GM19023 (cell line): Measurements from ENCODE around the gene NKIRAS1.
A peak's percentile ranks its signal among the peaks of the same experiment; 100 is the strongest.
"Not testable (repeated sequence)": the region's sequence is repeated elsewhere in the genome, so short reads cannot be mapped to it uniquely, and the experiment has no call there.

ENCODE experiments used
- ATAC-seq: cut with Tn5 transposase; IDR thresholded peaks from one replicate; pipeline ENCODE4 v1.9.1; 2021; ENCODE audit warnings: mild to moderate bottlenecking, moderate library complexity; ENCODE audit not compliant: unreplicated experiment

The NKIRAS1 gene

DNA sequence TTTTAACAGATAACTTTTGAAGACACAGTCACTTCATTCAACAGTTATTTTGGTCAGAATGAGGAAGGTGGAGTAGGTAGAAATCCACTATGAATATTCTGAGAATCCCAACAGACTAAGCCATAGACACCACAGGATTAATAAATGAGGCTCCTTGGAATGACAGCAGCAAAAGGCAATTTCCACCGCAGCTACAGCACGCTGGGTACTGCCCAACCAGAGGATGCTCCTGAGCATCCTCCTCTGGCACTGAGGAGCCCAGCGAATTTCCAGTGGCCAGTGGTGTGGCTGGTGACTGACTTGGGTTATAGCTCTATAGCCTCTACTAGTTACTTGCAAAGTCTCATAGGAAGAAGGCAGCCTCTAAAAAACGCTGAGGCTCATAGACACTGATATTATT lies 24.6 kb upstream of the NKIRAS1 start:
- no peak for ATAC-seq

DNA sequence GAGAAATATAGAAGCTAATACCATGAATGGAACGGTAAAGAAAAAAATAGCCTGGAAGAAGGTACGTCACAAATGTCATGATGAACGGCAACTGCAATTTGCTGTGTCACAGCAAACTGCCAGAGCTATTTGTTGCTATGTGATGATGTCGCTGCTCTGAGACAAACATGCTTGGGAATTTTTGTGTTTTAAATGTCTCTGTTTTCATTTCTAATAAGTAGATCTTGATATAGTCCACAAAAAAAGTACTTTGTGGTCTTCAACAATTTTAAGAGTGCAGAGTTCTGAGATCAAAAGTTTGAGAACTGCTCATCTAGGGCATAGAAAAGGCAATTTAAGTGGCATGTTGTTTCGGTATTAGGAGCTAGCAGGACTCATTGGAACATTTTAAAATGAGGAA lies 24.0 kb upstream of the NKIRAS1 start:
- no peak for ATAC-seq

DNA sequence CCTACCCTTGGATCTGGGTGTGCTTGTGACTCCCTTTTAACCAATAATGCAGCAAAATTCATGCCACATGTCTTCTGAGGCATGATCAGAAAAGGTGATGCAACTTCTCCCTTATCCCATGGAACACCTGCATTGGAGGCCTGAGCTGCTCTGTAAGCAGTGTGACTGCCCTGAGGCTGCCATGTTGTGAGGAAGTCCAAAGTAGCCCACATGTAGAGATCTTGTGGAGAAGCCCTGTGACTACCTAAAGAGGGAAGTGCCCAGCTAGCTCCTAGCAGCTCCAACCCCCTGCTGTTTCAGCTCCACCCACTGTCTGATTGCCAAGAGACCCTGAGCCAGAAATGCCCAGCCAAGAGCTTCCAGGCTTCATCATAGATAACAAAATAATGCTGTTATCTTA lies 21.9 kb upstream of the NKIRAS1 start:
- ATAC-seq: no peak

DNA sequence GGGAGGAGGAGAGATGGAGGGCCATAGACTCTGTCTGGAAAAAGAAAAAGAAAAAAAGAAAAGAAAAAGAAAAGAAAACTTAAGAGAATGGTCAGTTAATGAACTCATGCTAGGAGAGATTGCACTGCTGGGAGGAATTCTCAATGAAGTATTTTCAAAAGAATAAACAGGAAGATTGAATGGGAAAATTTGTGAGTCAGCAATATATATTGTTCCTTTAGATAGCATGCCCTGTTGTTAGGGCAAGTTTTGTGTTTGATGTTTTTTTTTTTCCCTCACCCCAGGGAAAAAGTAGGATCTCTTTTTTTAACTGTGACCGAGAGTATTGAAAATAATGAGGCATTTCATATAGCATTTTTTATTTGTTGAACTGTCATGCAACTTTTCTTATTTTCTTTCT lies 20.5 kb upstream of the NKIRAS1 start:
- no peak for ATAC-seq

DNA sequence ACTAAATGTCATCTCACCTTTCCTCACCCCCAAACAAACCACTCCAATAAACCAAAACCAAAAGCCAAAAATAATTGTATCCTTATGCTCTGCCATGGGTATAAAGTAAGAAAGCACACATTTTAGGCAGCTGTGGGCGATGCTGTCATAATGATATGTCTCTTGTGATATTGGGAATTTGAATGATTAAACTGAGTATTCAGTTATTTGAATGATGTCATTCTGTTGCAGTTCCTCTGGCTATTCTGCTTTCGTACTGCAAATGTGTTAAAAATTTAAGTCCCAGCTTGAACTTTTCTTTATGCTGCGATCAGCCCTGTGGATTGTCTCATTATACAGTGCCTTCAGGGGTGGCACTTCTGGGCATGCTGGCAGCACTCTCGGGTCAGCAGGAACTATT lies 17.5 kb upstream of the NKIRAS1 start:
- no peak for ATAC-seq

DNA sequence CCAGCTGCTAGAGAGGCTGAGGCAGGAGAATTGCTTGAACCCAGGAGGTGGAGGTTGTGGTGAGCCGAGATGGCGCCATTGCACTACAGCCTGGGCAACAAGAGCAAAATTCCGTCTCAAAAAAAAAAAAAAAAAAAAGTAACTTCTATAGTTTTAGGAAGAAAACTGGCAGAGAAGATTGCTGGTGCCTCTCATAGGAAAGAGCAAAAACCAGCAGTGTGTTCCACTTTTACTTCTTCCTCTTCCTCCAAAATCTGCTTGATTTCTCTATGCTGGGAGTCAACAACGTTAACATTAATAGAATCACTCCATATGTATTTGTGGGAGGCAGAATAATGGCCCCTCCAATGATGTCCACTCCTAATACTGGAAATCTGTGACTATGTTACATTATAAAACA lies 15.8 kb upstream of the NKIRAS1 start:
- ATAC-seq: no peak

DNA sequence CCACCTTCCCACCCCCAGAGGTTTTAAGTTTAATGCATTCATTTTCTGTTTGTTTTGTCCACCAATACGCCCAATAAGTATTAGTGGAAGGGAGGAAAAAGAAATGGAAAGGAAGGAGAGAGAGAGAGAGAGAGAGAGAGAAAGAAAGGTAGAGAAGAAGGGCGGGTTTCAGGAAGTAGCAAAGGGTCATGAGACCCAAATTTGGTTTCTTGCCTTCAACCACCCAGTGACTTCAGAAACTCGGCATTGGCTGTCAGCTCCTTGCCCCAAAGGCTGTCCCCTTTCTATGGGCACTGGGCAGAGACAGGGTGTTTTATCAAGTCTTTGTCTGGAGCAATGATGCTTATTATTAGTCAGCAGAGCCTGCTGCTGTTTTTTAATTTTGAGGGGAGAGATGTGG lies 14.8 kb upstream of the NKIRAS1 start:
- no peak for ATAC-seq

DNA sequence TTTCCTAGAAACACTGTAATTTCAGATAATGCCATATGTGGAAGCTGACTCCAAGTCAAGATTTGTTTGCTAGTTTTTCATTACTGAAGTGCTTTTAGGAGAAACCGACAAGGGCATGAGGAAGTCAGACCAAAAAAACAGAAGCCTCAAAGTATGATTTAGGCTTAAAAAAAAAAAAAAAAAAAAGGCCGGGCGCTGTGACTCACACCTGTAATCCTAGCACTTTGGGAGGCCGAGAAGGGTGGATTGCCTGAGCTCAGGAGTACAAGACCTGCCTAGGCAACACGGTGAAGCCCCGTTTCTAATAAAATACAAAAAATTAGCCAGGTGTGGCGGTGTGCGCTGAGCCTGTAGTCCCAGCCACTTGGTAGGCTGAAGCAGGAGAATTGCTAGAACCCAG lies 11.7 kb upstream of the NKIRAS1 start:
- ATAC-seq: no peak

GRCh38 chr3:23926736-23927135 lies 9.9 kb upstream of the NKIRAS1 start:
- no peak for ATAC-seq

DNA sequence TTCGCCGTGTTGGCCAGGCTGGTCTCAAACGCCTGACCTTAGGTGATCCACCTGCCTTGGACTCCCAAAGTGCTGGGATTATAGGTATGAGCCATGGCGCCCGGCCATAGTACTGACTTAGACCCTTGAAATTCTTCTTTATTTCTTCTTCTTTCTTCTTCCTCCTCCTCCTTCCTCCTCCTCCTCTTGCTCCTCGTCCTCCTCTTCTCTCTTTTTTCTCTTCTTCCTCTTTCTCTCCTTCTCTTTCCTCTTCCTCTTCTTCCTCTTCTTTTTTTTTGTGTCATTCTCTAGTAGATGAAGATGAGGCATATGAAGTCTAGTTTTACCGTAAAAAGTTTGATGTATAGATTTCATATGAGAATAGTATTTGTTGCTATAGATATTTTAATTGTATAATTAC lies 9.5 kb upstream of the NKIRAS1 start:
- no peak for ATAC-seq

- ATAC-seq: no peak
These were observed 7.0 kb upstream of the NKIRAS1 start for GRCh38 chr3:23923786-23924185.

DNA sequence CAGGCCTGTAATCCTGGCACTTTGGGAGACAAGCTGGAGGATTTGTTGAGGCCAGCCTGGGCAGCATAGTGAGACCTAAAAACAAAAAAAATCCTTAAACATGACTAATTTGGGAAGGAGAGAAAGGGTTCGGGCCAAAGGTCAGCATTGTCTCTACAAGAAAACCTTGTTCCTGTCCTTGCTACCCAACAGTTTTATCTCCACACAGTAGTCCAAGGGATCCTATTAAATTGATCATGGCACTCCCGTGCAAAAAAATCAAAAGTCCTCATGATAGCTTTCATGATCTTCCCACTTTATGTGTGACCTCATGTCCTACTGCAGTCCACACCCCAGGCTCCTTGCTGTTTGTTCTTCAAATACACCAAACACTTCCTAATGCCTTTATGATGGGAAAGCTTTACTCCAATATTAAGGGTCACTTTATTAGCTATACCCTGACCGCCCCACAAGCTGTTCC lies 4.3 kb upstream of the NKIRAS1 start:
- no peak for ATAC-seq

- no peak for ATAC-seq
These were observed 3.4 kb upstream of the NKIRAS1 start for GRCh38 chr3:23920151-23920655.

DNA sequence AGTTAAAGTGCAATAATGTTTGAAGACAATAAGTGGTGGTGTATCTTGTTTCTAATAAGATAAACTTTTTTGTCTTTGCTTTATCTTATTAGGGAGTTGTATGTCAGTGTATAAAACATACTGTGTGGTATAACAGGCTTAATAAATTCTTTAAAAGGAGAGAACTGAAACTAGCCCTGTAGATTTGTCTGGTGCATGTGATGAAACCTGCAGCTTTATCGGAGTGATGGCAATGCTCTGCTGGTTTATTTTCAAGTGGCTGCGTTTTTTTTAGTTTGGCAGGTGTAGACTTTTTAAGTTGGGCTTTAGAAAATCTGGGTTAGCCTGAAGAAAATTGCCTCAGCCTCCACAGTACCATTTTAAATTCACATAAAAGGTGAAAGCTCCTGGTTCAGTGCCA lies 2.8 kb upstream of the NKIRAS1 start:
- ATAC-seq: no peak

- not testable (repeated sequence) for ATAC-seq
These were observed 1.5 kb upstream of the NKIRAS1 start for GRCh38 chr3:23918331-23918730.

DNA sequence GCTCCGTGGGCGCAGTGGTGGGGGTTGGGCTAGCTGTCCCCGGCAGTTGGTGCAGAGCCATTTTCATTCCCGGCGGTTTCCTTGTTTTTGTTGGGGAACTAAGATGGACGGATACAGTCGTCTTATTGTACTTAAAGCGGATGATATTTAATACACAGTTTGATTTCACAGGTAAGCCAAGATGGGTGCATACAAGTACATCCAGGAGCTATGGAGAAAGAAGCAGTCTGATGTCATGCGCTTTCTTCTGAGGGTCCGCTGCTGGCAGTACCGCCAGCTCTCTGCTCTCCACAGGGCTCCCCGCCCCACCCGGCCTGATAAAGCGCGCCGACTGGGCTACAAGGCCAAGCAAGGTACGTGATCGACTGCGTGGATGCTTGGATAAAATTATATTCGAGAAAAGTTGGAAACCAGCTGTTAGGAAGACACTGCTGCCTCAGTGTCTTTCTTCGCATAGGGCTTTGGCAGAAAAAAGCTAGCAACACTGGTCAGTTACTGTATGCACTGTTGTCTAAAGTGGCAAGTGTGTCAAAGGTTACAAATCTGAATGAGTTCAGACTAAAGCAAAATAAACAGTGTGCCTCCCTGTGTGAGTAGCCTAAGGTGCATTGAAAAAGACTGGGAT lies 1.0 kb upstream of the NKIRAS1 start:
- not testable (repeated sequence) for ATAC-seq

DNA sequence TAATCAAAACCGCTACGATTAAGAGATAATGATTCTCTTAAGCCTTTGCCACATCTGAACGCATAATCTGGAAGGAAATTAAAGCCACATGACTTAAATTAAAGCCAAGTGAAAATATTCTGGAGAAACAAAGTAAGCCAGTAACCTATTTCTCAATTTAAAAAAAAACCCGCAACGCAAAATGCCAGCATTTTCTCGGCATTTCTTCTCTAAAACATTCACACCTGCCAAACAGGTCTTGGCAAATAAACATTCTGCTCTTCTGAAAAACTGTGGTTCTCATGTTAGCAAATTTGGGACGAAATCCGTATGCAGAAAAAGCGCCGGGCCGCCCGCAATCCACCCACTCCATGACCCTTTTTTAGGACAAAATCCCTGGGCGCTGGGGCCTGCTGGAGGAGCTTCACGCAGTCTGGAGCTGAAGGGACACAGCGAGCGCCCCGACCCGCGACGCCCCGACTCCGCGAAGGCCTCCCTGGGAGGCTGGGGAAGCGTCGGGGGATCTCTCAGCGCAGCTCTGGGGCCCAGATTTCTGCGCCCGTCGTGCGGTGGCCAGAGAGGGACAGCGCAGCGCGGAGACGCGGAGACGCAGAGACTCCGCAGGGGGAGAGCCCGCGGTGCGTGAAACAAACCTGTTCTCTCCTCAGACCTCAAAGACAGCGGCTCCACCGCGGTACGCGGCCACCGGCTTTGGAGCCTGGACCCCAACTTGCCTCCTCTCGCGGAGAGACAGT lies 471 bp downstream of the NKIRAS1 start:
- ATAC-seq: peak; percentile 44

DNA sequence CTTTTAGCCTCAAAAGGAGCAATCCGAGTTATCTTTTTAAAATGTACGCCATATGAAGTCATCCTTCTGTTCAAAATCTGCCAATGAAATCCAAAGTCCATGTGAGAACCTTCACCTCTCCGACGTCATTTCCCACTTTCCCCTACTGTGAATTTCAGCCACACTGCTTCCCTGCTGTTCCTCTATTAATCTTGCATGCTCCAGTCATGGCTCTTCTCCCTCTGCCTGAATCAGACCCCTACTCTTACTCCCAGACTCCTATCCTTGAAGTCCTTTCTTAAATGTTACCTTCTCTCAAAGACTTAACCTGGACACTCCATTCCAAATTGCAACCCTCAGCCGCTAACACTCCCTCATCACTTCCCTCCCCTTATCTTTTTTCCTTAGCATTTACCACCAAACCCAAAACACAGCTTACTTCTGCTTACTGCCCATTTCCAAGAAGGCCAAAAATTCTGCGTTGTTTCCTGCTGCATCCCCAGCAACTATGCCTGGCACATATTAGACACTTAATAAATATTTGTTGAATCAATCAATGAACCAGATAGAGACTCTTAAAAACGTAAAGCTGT lies 1.2 kb downstream of the NKIRAS1 start:
- ATAC-seq: no peak

- no peak for ATAC-seq
These were observed 2.7 kb downstream of the NKIRAS1 start for GRCh38 chr3:23913873-23914743.

DNA sequence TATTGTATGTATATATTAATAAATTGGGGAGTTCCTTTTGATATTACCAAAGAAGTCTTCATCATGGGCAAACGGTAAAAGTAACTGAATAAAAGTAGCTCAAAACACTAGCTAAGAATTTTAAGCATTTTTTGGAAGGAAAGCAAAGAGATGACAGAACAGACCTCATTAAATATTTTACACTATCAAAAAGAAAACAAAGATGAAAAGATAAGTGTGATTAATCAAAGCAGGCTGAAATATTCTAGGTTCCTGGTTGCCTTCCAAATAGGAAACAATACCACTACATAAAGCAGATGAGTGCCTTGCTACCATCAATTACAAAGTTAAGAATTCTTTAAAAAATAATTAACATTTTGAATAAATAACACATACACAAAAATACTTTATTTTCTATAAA lies 3.6 kb downstream of the NKIRAS1 start:
- no peak for ATAC-seq

DNA sequence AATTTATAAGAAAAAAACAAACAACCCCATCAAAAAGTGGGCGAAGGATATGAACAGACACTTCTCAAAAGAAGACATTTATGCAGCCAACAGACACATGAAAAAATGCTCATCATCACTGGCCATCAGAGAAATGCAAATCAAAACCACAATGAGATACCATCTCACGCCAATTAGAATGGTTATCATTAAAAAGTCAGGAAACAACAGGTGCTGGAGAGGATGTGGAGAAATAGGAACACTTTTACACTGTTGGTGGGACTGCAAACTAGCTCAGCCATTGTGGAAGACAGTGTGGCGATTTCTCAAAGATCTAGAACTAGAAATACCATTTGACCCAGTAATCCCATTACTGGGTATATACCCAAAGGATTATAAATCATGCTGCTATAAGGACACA lies 4.5 kb downstream of the NKIRAS1 start:
- not testable (repeated sequence) for ATAC-seq
